ENCODE measurements around the gene ITLN1. TPM values are rescaled to one million over a fixed set of nuclear protein-coding genes. Genes with fewer than 3 reads are reported as not detected.

The ITLN1 gene
- total RNA-seq, 1 donor from 2014 or later = not detected

- peaks cover 4% of the 10 kb centered on the region for H3K27me3 Mint-ChIP-seq (ENCODE audit: low read depth)
- H3K4me3 Mint-ChIP-seq = no peak overlapping the region
- H3K36me3 Mint-ChIP-seq = no peaks in the 10 kb centered on the region
- no peak for TF ChIP-seq CTCF (IDR thresholded peaks at IDR 0.05; ENCODE audit: unreplicated experiment)
- peaks cover 18% of the 10 kb centered on the region for H3K4me1 Mint-ChIP-seq
- H3K27ac Mint-ChIP-seq = no peak overlapping the region
- H3K9me3 Mint-ChIP-seq = no peaks in the 10 kb centered on the region
- no peak for DNase-seq (ENCODE audit: low spot score in 2 of 2, unreplicated experiment in 2 of 2)
Observed at GRCh38 chr1:160863061-160863773, 21.8 kb downstream of the ITLN1 start.

GRCh38 chr1:160862203-160863060, 22.5 kb downstream of the ITLN1 start, which contains the start of gene CD244:
CD244 (minus strand) TSS chr1:160862887; CDS start chr1:160862677, 210 bp downstream.
- TF ChIP-seq CTCF (IDR thresholded peaks at IDR 0.05; ENCODE audit: unreplicated experiment) = no peak
- no peak for DNase-seq (ENCODE audit: low spot score in 2 of 2, unreplicated experiment in 2 of 2)
- H3K27me3 Mint-ChIP-seq (ENCODE audit: low read depth) = peaks cover 4% of the 10 kb centered on the region
- H3K9me3 Mint-ChIP-seq = no peaks in the 10 kb centered on the region
- H3K27ac Mint-ChIP-seq = no peak within 1 kb of the TSS
- H3K4me3 Mint-ChIP-seq = no peak within 1 kb of the TSS
- H3K36me3 Mint-ChIP-seq = no peaks in the 10 kb centered on the region
- H3K4me1 Mint-ChIP-seq = peaks cover 16% of the 10 kb centered on the region

- Mint-ChIP-seq H3K27me3 (ENCODE audit: low read depth) (peaks cover 4% of the 10 kb centered on the region), H3K36me3 (no peaks in the 10 kb centered on the region), H3K9me3 (no peaks in the 10 kb centered on the region), H3K27ac (no peak overlapping the region), H3K4me1 (peaks cover 7% of the 10 kb centered on the region), H3K4me3 (no peak overlapping the region)
- no peak for DNase-seq (ENCODE audit: low spot score in 2 of 2, unreplicated experiment in 2 of 2)
- no peak for TF ChIP-seq CTCF (IDR thresholded peaks at IDR 0.05; ENCODE audit: unreplicated experiment)
Observed at GRCh38 chr1:160860840-160861505, 24.0 kb downstream of the ITLN1 start.

- Mint-ChIP-seq H3K36me3 (no peaks in the 10 kb centered on the region), H3K27ac (no peak overlapping the region), H3K4me3 (no peak overlapping the region), H3K27me3 (ENCODE audit: low read depth) (peaks cover 4% of the 10 kb centered on the region), H3K4me1 (peaks cover 7% of the 10 kb centered on the region), H3K9me3 (no peaks in the 10 kb centered on the region)
- no peak for TF ChIP-seq CTCF (IDR thresholded peaks at IDR 0.05; ENCODE audit: unreplicated experiment)
- DNase-seq (ENCODE audit: low spot score in 2 of 2, unreplicated experiment in 2 of 2) = no peak
Observed at GRCh38 chr1:160859166-160859565, 25.8 kb downstream of the ITLN1 start.

- Mint-ChIP-seq H3K4me3 (no peak overlapping the region), H3K27ac (no peak overlapping the region), H3K27me3 (ENCODE audit: low read depth) (peaks cover 7% of the 10 kb centered on the region), H3K4me1 (peaks cover 7% of the 10 kb centered on the region), H3K9me3 (no peaks in the 10 kb centered on the region), H3K36me3 (no peaks in the 10 kb centered on the region)
- DNase-seq (ENCODE audit: low spot score in 2 of 2, unreplicated experiment in 2 of 2) = no peak
- TF ChIP-seq CTCF (IDR thresholded peaks at IDR 0.05; ENCODE audit: unreplicated experiment) = no peak
Observed at GRCh38 chr1:160858507-160858906, 26.5 kb downstream of the ITLN1 start.
